Activated naive CD8-positive, alpha-beta T cell treated with anti-CD3 and anti-CD28 coated beads, Interleukin-2, amount 50 U/mL, for 16 hours (primary cell): ENCODE results near the gene TMEM245.

Source experiments
- DNase-seq: peaks from one replicate; pipeline ENCODE4 v3.0.0-alpha.2; 2020; ENCODE audit warnings: low read depth, low spot score

Gene TMEM245

GRCh38 chr9:109119439-109120203, at the start of gene TMEM245:
Gene TMEM245 (minus strand): TSS chr9:109119947. CDS start chr9:109119913, 34 bp downstream.
- peak; percentile 88 for DNase-seq

GRCh38 chr9:109168170-109168569, 48.4 kb upstream of the TMEM245 start:
- DNase-seq: no peak

- no peak for DNase-seq
Observed at GRCh38 chr9:109167716-109168115, 48.0 kb upstream of the TMEM245 start.

- no peak for DNase-seq
Observed at GRCh38 chr9:109166771-109167601, 47.2 kb upstream of the TMEM245 start, which contains the start of gene FRRS1L. Gene FRRS1L (minus strand): TSS chr9:109167249. CDS start chr9:109167138, 111 bp downstream.

- DNase-seq: no peak
Observed at GRCh38 chr9:109166171-109166770, 46.5 kb upstream of the TMEM245 start.

- no peak for DNase-seq
Observed at GRCh38 chr9:109164042-109164441, 44.3 kb upstream of the TMEM245 start.

GRCh38 chr9:109163194-109163593, 43.4 kb upstream of the TMEM245 start:
- no peak for DNase-seq

GRCh38 chr9:109162677-109163076, 42.9 kb upstream of the TMEM245 start:
- no peak for DNase-seq

GRCh38 chr9:109161471-109161870, 41.7 kb upstream of the TMEM245 start:
- no peak for DNase-seq

- DNase-seq: no peak
Observed at GRCh38 chr9:109159583-109159982, 39.8 kb upstream of the TMEM245 start.

- DNase-seq: no peak
Observed at GRCh38 chr9:109158651-109159050, 38.9 kb upstream of the TMEM245 start.

GRCh38 chr9:109156708-109157107, 37.0 kb upstream of the TMEM245 start:
- DNase-seq: no peak

GRCh38 chr9:109150925-109151545, 31.3 kb upstream of the TMEM245 start:
- no peak for DNase-seq

GRCh38 chr9:109149722-109150121, 30.0 kb upstream of the TMEM245 start:
- no peak for DNase-seq

GRCh38 chr9:109149089-109149488, 29.3 kb upstream of the TMEM245 start:
- no peak for DNase-seq

GRCh38 chr9:109145051-109145450, 25.3 kb upstream of the TMEM245 start:
- DNase-seq: no peak

- DNase-seq: no peak
Observed at GRCh38 chr9:109143881-109144562, 24.3 kb upstream of the TMEM245 start.

- no peak for DNase-seq
Observed at GRCh38 chr9:109141375-109141774, 21.6 kb upstream of the TMEM245 start.

GRCh38 chr9:109139851-109140250, 20.1 kb upstream of the TMEM245 start:
- DNase-seq: no peak

- no peak for DNase-seq
Observed at GRCh38 chr9:109138421-109138820, 18.7 kb upstream of the TMEM245 start.

GRCh38 chr9:109134167-109134578, 14.4 kb upstream of the TMEM245 start:
- DNase-seq: no peak
